ENCODE measurements around the gene UBXN10. TPM values are rescaled to one million over a fixed set of nuclear protein-coding genes. Genes with fewer than 3 reads are reported as not detected.

UBXN10 gene
- total RNA-seq, 4 donors from 2014 or later = 0.18 to 4.3 (median 0.19) TPM; not detected in 1

GRCh38 chr1:20199403-20199802 is 13.5 kb downstream of the UBXN10 start:
- Histone ChIP-seq H3K36me3 (no peaks in the 10 kb centered on the region), H3K9me3 (no peaks in the 10 kb centered on the region), H3K27ac (no peak overlapping the region), H3K27me3 (peaks cover 0 to 8% (median 0%) of the 10 kb centered on the region in 3 donors), H3K4me1 (peaks cover 4 to 8% of the 10 kb centered on the region in 2 donors), H3K4me3 (no peak overlapping the region)
- intact Hi-C loops (cut with DNase I; ENCODE audit: low total_unique reads) = no loop called here
- DNase-seq (no peak), ATAC-seq (no peak)
- in situ Hi-C loops (cut with MboI; ENCODE audit: low sequenced_read_pairs in 4 of 4) = loop anchor here in 1 of 4 donors (10.0 kb wide), 1 partner anchor 285 kb away; no protein-coding TSS in a partner anchor
- TF ChIP-seq POLR2A (IDR thresholded peaks at IDR 0.05) = no peak
- no peak for TF ChIP-seq CTCF (IDR thresholded peaks at IDR 0.05 in 4 of 5, conservative IDR thresholded peaks at IDR 0.05 in 1 of 5)

GRCh38 chr1:20199840-20200239 is 13.9 kb downstream of the UBXN10 start:
- intact Hi-C loops (cut with DNase I; ENCODE audit: low total_unique reads) (no loop called here), in situ Hi-C loops (cut with MboI; ENCODE audit: low sequenced_read_pairs in 4 of 4) (loop anchor here in 1 of 4 donors (10.0 kb wide), 1 partner anchor 285 kb away; no protein-coding TSS in a partner anchor)
- Histone ChIP-seq H3K27ac (no peak overlapping the region), H3K36me3 (no peaks in the 10 kb centered on the region), H3K4me3 (no peak overlapping the region), H3K27me3 (peaks cover 0 to 8% (median 0%) of the 10 kb centered on the region in 3 donors), H3K4me1 (peaks cover 3% of the 10 kb centered on the region in 2 donors), H3K9me3 (no peaks in the 10 kb centered on the region)
- ATAC-seq (no peak), DNase-seq (no peak)
- TF ChIP-seq CTCF (IDR thresholded peaks at IDR 0.05 in 4 of 5, conservative IDR thresholded peaks at IDR 0.05 in 1 of 5) = no peak
- TF ChIP-seq POLR2A (IDR thresholded peaks at IDR 0.05) = no peak

- intact Hi-C loops (cut with DNase I; ENCODE audit: low total_unique reads) = no loop called here
- no peak overlapping the region for H3K27ac ChIP-seq
- H3K27me3 ChIP-seq = peaks cover 0 to 8% (median 0%) of the 10 kb centered on the region in 3 donors
- no peak overlapping the region for H3K4me3 ChIP-seq
- in situ Hi-C loops (cut with MboI; ENCODE audit: low sequenced_read_pairs in 4 of 4) = no loop called here
- no peaks in the 10 kb centered on the region for H3K36me3 ChIP-seq
- TF ChIP-seq POLR2A (IDR thresholded peaks at IDR 0.05) (no peak), CTCF (IDR thresholded peaks at IDR 0.05 in 4 of 5, conservative IDR thresholded peaks at IDR 0.05 in 1 of 5) (no peak)
- H3K9me3 ChIP-seq = no peaks in the 10 kb centered on the region
- DNase-seq (no peak), ATAC-seq (no peak)
- H3K4me1 ChIP-seq = no peaks in the 10 kb centered on the region
These were observed 15.1 kb downstream of the UBXN10 start for GRCh38 chr1:20200966-20201365.

GRCh38 chr1:20202166-20202565 is 16.3 kb downstream of the UBXN10 start:
- in situ Hi-C loops (cut with MboI; ENCODE audit: low sequenced_read_pairs in 4 of 4) = no loop called here
- intact Hi-C loops (cut with DNase I; ENCODE audit: low total_unique reads) = no loop called here
- no peak for DNase-seq
- no peak overlapping the region for H3K4me3 ChIP-seq
- H3K27ac ChIP-seq = no peak overlapping the region
- no peaks in the 10 kb centered on the region for H3K4me1 ChIP-seq
- no peaks in the 10 kb centered on the region for H3K9me3 ChIP-seq
- no peak for ATAC-seq
- TF ChIP-seq CTCF (IDR thresholded peaks at IDR 0.05 in 4 of 5, conservative IDR thresholded peaks at IDR 0.05 in 1 of 5) = no peak
- H3K36me3 ChIP-seq = no peaks in the 10 kb centered on the region
- H3K27me3 ChIP-seq = peaks cover 0 to 8% (median 0%) of the 10 kb centered on the region in 3 donors

- H3K27ac ChIP-seq = no peak overlapping the region
- no peak for ATAC-seq
- H3K27me3 ChIP-seq = no peaks in the 10 kb centered on the region
- H3K4me1 ChIP-seq = peaks cover 0 to 3% of the 10 kb centered on the region in 2 donors
- TF ChIP-seq CTCF (IDR thresholded peaks at IDR 0.05 in 4 of 5, conservative IDR thresholded peaks at IDR 0.05 in 1 of 5) (no peak), POLR2A (IDR thresholded peaks at IDR 0.05) (no peak)
- intact Hi-C loops (cut with DNase I; ENCODE audit: low total_unique reads) (no loop called here), in situ Hi-C loops (cut with MboI; ENCODE audit: low sequenced_read_pairs in 4 of 4) (no loop called here)
- no peak overlapping the region for H3K4me3 ChIP-seq
- H3K9me3 ChIP-seq = no peaks in the 10 kb centered on the region
- no peak for DNase-seq
- H3K36me3 ChIP-seq = no peaks in the 10 kb centered on the region
These were observed 21.6 kb downstream of the UBXN10 start for GRCh38 chr1:20207546-20207945.
